GM18520 (cell line): ENCODE measurements around the gene TUBA3D.
"Not testable (repeated sequence)": the region's sequence is repeated elsewhere in the genome, so short reads cannot be mapped to it uniquely, and the experiment has no call there.

Experiments used
- ATAC-seq: cut with Tn5 transposase; IDR thresholded peaks from one replicate; pipeline ENCODE4 v1.9.1; 2021; ENCODE audit not compliant: unreplicated experiment

Gene TUBA3D

DNA sequence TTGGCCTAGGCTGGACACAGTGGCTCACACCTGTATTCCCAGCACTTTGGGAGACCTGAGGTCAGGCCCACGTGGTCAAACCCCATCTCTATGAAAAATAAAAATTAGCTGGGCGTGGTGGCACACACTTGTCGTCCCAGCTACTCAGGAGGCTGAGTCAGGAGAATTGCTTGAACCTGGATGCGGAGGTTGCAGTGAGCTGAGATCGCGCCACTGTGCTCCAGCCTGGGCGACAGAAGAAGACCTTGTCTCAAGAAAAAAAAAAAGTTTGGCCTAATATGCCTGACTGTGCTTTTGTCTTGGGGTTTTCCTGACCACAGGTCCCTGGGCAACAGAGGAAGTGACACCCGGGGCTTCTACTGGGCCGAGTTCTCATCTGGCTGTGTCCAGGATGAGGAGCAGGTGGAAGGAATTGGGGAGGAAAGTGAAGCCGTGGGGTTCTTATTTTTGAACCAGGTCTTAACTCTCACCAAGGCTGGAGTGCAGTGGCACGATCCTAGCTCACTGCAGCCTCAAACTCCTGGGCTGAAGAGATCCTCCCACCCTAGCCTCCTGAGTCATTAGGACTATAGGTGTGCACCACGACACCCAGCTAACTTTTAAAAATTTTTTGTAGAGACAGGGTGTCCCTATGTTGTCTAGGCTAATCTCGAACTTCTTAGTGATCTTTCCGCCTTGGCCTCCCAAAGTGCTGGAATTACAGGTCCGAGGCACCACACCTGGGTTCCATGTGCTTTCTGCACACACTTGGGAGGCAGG is 38.7 kb downstream of the TUBA3D start:
- ATAC-seq: peak; percentile 70

DNA sequence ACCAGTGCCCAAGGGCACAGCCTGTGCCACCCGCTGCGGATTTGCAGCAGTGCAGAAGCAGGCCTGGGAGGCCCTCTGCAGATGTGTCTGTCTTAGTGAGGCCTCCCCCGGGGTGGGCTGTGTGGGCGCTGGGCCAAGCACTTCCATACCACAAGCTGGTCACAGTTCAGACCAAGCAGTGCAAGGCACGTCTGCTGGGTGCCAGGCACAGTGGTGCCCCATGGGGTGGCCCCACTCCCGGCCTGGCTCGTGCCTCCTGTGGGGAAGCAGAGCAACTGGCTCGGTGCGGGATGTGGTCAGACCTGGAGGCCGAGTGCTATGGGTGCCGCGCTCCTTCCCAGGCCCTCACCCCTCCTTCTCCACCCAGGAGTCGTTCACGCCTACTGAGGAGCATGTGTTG is 39.3 kb downstream of the TUBA3D start:
- not testable (repeated sequence) for ATAC-seq

DNA sequence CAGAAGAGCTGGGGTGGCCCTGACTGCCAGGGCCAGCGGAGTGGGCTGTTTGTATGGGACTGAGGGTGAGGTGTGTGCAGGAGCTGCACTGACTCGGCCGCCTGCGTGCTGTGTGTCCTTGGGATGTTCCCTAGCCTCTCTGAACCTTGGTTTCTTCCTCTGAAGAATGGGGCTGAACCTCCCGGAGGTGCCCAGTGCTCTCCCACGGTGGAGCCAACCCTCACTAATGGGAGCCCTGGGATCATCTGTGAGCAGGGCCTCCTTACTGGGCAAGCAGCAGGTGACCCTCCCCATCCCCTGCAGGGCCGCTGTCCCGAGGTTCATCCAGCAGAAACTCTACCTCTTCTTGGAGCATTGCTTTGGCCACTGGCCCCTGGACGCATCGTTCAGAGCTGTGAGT is 40.1 kb downstream of the TUBA3D start:
- no peak for ATAC-seq

DNA sequence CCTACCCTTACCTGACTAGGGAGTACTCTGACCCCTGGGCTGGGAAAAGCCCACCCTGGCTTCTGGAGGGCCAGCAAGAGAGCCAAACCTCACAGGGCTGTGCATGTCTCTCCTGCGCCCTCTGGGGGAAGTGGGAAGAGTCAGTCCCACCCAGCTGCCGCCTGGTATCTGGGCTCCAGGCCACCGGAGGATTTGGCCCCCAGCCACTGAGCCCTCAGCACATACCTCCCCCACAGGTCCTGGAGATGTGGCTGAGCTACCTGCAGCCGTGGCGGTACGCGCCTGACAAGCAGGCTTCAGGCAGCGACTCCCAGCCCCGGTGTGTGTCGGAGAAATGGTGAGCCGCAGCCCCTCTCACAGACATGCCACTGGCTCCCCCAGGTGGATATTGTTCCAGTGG is 40.7 kb downstream of the TUBA3D start:
- ATAC-seq: not testable (repeated sequence)

DNA sequence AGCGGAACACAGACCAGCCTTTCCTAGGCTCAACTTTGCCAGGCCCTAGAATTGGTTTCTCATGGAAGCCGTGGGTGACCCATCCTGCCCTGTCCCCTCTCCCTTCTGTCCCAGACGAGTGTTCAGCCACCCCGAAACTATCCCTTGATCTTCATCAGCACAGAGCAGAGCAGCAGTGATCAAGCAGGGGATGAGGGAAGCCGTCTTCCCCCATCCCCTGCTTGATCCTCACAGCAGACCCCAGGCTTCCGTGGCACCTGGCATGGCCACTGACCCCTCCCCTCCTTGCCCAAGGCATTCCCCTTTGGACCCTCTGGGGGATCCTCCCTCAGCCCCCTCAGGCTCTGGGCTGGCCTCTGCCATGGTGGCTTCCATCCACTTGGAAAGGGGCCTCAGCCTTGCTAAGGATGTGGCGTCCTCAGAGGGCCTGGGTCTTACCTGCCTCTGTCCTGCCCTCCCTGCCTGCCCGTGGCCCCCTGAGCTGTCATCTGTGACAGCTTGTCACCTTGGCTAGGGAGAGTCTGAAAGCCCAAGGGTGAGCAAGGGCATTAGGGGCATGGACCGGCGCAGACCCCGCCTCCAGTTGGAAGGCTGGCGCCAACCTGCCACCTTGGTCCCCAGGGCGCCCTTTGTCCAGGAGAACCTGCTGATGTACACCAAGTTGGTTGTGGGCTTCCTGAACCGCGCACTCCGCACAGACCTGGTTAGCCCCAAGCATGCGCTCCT is 41.4 kb downstream of the TUBA3D start:
- ATAC-seq: no peak

DNA sequence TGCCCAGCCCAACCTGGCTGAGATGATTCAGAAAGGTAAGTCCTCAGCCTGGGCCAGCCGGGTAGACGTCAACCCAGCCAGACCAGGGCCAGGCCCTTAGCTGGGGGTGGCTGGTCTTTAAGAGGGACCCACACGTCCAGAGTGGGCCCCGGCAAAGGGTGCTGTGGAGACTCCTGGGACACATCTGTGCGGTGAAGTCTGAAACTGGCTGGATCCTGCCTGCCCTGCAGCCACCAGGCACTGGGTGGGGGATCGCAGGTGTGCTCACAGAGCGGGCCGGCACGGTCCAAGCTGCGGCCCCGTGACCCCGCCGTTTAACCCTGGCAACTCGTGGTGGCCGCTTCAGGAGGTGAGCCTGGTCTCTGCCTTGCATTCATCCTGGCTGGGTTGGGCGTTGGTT is 41.9 kb downstream of the TUBA3D start:
- not testable (repeated sequence) for ATAC-seq

DNA sequence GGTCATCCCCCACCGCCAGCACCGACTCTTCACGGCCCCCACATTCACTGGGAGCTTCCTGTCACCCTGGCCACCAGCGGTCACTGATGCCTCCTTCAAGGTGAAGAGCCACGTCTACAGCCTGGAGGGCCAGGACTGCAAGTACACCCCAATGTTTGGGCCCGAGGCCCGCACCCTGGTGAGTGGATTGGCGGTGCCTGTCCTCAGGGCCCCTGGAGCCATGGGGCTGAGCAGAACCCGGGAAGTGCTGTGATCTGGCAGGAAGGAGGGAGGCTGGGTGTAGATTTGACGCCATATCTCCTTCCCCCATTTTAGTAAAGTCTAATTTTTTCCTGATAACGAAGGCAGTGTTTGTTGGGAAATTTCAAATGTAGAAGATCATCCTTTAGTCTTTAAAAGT is 42.6 kb downstream of the TUBA3D start:
- not testable (repeated sequence) for ATAC-seq

DNA sequence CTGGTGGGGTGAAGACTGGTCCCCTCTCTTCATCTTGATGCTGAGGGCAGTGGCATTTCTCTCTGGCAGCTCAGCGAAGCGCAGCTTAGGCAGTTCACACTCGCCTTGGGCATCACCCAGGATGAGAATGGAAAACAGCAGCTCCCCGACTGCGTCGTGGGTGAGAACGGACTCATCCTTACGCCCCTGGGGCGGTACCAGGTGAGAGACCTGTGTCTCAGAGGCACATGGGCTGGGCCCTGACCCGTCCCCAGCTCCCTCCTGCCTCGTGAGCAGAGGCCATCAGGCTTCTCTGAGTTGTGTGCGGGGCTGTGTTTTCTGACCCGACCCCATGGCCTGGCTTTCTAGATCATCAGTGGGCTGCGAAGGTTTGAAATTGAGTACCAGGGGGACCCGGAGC is 43.5 kb downstream of the TUBA3D start:
- no peak for ATAC-seq

DNA sequence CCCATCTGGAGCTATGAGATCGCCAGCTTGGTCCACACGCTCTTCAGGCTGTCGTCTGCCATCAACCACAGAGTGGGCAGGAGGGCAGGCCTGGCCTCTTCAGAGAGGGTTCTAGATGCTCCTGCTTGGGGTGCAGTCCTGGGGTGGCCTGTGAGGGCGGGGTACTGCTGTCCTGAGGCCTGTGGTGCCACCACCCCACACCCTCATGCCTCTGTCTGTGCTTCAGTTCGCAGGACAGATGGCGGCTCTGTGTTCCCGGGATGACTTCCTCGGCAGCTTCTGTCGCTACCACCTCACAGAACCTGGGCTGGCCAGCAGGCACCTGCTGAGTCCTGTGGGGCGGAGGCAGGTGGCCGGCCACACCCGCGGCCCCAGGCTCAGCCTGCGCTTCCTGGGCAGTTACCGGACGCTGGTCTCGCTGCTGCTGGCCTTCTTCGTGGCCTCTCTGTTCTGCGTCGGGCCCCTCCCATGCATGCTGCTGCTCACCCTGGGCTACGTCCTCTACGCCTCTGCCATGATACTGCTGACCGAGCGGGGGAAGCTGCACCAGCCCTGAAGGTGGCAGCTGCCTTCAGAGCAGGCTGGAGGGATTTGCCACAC is 44.1 kb downstream of the TUBA3D start:
- not testable (repeated sequence) for ATAC-seq

DNA sequence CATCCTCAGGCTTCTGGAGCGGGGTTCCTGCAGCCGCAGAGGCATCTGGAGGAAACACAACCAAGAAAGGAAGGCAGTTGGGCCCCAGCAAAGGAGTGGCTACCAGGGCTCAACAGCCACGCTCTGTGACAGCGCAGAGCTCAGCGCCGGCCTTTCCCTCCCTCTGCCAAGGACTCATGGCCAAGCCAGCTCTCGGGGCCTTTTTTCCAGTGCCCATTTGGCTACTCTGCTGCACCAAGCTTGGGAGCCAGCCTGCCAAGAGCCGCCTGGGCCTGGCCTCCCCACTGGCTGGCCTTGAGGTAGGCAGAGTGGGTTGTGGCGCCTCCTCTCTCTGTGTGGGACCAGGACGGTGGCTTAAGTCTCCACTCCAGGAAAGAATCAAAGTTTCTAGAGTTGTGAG is 44.6 kb downstream of the TUBA3D start:
- ATAC-seq: no peak

DNA sequence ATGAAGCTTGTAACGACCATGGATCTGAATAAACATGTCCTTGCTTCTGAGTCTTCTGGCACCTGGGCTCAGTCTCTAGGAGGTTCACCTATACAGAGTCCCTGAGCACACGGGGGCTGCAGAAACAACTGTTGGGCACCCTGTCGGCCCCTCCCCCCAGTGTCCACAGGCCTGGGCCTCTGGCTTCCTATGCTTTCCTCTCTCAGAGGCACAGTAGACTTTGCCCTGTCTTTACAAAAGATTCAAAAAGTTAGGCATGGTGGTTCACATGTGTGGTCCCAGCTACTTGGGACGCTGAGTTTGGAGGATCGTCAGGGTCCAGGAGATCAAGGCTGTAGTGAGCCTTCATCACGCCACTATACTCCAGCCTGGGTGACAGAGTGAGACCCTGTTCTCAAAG is 45.6 kb downstream of the TUBA3D start:
- ATAC-seq: not testable (repeated sequence)

DNA sequence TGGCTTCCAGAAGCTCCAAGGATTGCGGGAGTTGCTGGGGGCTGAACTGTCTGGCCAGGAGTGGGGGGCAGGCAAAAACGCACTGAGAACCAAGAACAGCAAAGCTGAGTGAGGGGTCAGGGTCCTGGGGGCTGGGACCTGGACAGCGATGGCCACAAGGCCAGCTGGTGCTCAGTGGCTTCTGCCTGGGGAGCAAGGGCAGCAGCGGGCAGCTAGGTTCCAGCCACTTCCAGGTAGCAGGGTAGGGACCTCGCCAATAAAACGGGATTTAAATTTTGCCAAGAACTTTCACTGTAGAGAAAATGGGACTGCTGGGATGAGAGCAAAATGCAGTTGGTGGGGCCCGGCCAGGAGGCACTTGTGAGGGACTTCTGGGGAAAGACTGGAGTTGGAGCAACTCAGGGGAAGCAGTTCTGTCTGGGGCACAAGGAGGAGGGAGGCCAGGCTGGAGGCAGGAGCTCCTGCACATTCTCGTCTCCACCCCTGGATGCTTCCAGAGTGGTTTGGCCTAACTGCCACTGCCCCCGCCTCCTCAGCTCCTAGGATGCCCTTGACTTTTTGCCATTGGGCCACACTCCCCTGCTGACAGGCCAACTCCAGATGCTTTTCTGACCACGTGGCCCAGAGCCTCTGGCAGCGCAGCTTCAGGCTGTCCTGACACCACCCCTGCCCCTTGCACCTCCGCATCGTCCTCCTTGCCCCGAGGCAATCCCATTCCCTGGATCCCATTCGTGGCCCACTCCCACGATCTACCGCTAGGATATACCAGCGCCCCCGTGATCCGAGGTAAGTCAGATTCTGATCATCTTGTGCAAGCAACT is 46.3 kb downstream of the TUBA3D start:
- ATAC-seq: no peak

DNA sequence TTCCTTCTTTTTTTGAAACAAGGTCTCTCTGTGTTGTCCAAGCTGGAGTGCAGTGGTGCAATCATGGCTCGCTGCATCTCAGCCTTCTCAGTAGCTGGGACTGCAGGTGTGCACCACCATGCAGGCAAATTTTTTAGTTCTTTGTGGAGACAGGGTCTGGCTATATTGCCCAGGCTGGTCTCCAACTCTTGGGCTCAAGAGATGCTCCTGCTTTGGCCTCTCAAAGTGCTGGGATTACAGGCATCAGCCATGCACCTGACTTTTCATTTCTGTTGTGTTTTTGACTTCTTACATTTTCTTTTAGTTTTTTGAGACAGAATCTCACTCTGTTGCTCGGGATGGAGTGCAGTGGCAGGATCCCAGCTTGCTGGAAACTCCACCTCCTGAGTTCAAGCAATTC is 49.3 kb downstream of the TUBA3D start:
- not testable (repeated sequence) for ATAC-seq

DNA sequence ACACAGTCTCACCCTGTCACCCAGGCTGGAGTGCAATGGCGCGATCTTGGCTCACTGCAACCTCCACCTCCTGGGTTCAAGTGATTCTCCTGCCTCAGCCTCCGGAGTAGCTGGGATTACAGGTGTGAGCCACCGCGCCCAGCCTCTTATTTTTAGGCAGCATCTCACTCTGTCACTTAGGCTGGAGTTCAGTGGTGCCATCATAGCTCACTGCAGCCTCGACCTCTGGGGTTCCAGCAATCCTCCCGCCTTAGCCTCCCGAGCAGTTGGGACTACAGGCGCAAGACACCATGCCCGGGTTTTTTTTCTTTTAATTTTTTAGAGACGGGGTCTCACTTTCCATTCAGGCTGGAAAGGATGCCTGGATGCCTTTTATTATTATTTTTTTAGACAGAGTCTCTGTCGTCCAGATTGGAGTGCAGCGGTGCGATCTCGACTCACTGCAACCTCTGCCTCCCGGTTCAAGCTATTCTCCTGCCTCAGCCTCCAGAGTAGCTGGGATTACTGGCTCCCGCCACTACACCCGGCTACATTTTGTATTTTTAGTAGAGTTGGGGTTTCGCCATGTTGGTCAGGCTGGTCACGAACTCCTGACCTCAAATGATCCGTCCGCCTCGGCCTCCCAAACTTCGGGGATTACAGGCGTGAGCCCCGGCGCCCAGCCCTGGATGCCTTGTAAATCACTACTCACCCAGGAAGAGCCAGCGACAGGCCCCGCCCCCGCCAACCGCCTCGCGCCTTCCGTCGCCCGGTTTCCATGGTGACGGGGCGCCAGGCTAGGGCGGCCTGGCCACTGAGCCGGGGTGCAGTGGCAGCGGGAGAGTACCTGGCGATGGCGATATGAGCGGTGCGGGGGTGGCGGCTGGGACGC is 51.4 kb downstream of the TUBA3D start, which contains the start of gene CCDC74A:
CCDC74A (plus strand) TSS at position 758 of the 871 bp plus-strand sequence; CDS start at position 841, 83 bp downstream.
- ATAC-seq: peak; percentile 83

DNA sequence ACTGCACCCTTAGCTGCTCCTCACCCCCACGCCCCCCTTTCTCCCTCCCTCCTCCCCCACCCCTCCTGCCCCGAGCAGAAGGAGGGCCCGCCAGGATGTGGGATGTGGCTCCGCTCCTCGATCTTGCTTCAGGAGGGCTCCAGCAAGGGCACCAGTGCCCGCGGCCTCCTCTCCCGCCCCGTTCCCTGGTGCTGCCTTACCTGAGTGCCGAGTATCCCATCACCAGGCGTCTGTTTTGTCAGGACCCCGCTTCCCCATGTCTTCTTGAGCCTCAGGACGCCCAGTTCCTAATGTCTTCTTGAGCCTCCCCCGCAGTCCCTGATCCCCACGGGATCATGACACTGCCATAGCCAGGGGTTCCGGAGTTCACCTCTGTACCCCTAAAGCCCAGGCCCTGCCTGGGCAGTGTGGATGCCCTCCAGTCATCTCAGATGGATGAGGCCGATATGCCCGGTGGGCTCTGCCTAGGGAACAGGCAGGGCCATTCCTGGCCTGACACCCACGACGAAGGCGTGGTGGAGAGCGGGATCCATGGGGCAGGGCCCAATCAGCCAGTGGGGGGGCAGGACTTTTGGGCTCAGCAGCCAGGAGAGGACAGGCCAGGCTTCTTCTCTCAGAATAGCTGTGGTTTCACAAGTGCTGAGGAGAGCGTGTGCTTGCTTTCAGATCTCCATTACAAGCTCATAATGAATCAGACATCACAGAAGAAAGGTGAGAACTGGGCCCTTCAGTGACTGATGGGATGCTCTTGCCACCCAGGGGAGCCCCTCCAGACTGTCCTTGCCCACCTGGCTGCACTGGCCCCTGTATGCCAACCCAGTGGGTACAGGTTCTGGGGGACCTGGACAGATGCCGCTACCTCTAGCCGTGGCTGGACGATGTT is 53.3 kb downstream of the TUBA3D start:
- ATAC-seq: peak; percentile 80

DNA sequence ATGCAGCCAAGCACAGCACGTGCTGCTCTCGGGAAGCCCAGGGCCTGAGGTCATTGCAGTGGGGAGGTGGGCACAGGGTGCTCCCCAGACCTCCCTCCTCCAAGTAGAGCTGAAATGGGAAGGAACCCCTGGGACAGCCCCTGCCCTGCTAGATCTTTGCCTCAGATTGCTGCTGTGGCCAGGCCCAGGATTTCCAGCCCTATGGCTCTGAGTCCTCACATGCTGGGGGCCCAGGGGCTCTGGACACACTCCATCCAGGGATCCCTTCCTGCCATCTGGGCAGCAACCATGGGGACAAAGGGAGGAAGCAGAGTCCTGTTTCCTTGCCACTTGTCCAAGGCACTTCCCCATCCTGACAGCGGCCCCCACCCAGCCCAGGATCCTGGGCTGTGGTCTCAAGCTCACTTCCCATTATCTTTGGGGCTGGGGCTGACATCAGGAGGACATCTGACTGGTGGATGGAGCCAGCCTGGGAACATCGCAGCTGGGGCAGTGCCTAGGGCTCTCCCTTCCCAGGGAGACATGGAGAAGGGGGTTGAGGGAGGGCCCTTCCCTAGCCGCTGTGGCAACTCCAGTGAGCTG is 54.0 kb downstream of the TUBA3D start:
- ATAC-seq: not testable (repeated sequence)

DNA sequence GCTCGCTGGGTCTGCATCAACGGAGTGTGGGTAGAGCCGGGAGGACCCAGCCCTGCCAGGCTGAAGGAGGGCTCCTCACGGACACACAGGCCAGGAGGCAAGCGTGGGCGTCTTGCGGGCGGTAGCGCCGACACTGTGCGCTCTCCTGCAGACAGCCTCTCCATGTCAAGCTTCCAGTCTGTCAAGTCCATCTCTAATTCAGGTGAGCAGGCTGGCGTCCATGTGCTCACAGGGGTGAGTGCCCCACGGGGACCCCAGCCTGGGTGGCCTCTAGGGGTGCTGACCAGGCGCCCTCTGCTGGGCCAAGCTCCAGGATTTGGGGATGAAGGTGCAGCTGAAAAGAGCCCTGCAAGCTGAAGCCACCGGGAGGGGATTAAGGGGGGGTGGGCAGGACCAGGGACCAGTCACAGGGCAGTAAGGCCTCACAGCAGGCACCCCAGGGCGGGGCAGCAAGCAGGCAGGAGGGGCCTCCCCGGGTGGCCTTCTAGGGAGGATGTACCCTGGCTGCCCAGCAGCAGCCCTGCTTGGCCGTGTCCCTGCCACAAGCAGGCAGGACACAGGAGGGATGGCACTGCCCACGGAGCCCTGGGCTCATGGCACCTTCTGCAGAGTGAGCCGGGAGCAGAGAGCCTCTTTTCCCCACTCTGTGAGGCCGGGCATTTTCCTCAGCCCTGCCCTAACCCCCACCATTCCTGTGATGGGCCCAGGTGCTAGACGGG is 54.9 kb downstream of the TUBA3D start:
- ATAC-seq: not testable (repeated sequence)

DNA sequence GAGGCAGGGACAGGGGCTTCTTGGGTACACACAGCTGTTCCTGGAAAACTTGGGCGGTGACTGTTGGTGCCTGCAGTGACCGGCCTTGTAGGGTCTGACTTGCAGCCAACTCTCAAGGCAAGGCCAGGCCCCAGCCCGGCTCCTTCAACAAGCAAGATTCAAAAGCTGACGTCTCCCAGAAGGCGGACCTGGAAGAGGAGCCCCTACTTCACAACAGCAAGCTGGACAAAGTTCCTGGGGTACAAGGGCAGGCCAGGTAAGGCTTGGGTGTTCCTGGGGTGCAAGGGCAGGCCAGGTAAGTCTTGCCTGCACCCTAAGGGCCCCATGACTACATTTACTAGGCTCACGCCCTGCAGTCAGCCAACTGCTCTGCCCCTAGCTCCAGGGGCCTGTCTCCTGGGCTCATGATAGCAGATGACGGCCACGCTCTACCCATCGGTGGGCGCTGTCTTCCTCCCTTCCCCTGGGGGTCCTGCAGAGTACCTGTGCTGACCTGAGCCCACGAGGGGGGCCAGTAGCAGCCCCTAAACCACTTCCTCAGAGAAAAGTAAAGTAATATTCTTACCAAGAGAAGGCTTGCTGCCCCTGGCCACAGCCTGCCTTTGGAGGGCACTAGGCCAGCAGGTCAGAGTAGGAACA is 55.7 kb downstream of the TUBA3D start:
- ATAC-seq: not testable (repeated sequence)
